ENCODE data around the gene SLC15A1.

DNA sequence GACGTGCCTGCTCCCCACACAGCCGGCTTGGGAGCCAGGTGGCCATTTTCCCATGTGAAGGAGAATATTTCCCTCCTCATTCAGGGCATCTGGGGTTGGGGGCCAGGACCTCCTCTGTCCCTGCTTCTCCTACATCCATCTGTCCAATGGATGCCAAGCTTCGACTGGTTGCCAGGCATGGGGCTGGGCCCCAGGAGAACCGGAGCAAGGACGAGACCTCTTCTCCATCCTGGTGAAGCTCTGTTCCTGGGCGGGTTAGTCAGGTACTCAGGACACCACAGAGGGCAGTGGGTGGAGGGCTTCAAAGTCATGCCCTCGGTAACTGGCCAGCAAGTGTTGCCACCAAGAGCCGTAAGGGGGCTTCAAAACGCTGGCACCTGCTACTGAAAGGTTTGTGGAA is 22.3 kb upstream of the SLC15A1 start:
- TF ChIP-seq POLR2A (IDR thresholded peaks at IDR 0.05) (no peak), POLR2AphosphoS5 (IDR thresholded peaks at IDR 0.05) (no peak)
- TF ChIP-seq, protein P1, sequence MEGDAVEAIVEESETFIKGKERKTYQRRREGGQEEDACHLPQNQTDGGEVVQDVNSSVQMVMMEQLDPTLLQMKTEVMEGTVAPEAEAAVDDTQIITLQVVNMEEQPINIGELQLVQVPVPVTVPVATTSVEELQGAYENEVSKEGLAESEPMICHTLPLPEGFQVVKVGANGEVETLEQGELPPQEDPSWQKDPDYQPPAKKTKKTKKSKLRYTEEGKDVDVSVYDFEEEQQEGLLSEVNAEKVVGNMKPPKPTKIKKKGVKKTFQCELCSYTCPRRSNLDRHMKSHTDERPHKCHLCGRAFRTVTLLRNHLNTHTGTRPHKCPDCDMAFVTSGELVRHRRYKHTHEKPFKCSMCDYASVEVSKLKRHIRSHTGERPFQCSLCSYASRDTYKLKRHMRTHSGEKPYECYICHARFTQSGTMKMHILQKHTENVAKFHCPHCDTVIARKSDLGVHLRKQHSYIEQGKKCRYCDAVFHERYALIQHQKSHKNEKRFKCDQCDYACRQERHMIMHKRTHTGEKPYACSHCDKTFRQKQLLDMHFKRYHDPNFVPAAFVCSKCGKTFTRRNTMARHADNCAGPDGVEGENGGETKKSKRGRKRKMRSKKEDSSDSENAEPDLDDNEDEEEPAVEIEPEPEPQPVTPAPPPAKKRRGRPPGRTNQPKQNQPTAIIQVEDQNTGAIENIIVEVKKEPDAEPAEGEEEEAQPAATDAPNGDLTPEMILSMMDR (IDR thresholded peaks at IDR 0.05 in 8 of 11, conservative IDR thresholded peaks at IDR 0.05 in 3 of 11), result no peak
